ENCODE measurements around the gene SLC30A2. TPM values are rescaled to one million over a fixed set of nuclear protein-coding genes. Genes with fewer than 3 reads are reported as not detected.

Gene SLC30A2
- total and polyA plus RNA-seq, 10 donors, result not detected

GRCh38 chr1:26079960-26080814 is 34.3 kb upstream of the SLC30A2 start:
- H3K4me3 ChIP-seq, result no peak overlapping the region
- DNase-seq, result no peak
- no peaks in the 10 kb centered on the region for H3K36me3 ChIP-seq
- TF ChIP-seq POLR2A (IDR thresholded peaks at IDR 0.05) (no peak), POLR2AphosphoS5 (IDR thresholded peaks at IDR 0.05) (no peak), CTCF (IDR thresholded peaks at IDR 0.05 in 8 of 11, conservative IDR thresholded peaks at IDR 0.05 in 3 of 11) (no peak)
- no peak overlapping the region for H3K27ac ChIP-seq
- WGBS, 5 donors, result 71 to 77% (median 73%) methylated on average over 9 of the region's 9 CpGs
- intact Hi-C loops (cut with DNase I; ENCODE audit: low total_unique reads), result no loop called here
- H3K4me1 ChIP-seq, result no peaks in the 10 kb centered on the region
- no peaks in the 10 kb centered on the region for H3K9me3 ChIP-seq
- peaks cover 0 to 32% (median 0%) of the 10 kb centered on the region in 7 donors for H3K27me3 ChIP-seq (replicated peaks in 1 of 7)

GRCh38 chr1:26079178-26079563 is 33.3 kb upstream of the SLC30A2 start:
- Histone ChIP-seq H3K36me3 (no peaks in the 10 kb centered on the region), H3K4me3 (no peak overlapping the region), H3K9me3 (no peaks in the 10 kb centered on the region), H3K4me1 (no peaks in the 10 kb centered on the region), H3K27me3 (replicated peaks in 1 of 7) (peaks cover 0 to 28% (median 0%) of the 10 kb centered on the region in 7 donors), H3K27ac (no peak overlapping the region)
- WGBS, 5 donors, result 70 to 84% (median 78%) methylated on average over 7 of the region's 7 CpGs
- TF ChIP-seq POLR2A (IDR thresholded peaks at IDR 0.05), result no peak
- TF ChIP-seq CTCF (IDR thresholded peaks at IDR 0.05 in 8 of 11, conservative IDR thresholded peaks at IDR 0.05 in 3 of 11), result no peak
- TF ChIP-seq POLR2AphosphoS5 (IDR thresholded peaks at IDR 0.05), result no peak
- intact Hi-C loops (cut with DNase I; ENCODE audit: low total_unique reads), result no loop called here
- no peak for DNase-seq

GRCh38 chr1:26078286-26079177 is 32.6 kb upstream of the SLC30A2 start:
- 78 to 85% (median 81%) methylated on average over 8 of the region's 8 CpGs for WGBS, 5 donors
- DNase-seq, result no peak

More at GRCh38 chr1:26078286-26079177, 32.6 kb upstream of the SLC30A2 start:
- H3K36me3 ChIP-seq, result no peaks in the 10 kb centered on the region
- no peak overlapping the region for H3K4me3 ChIP-seq
- no peak overlapping the region for H3K27ac ChIP-seq
- H3K27me3 ChIP-seq (replicated peaks in 1 of 7), result peaks cover 0 to 27% (median 0%) of the 10 kb centered on the region in 7 donors
- intact Hi-C loops (cut with DNase I; ENCODE audit: low total_unique reads), result no loop called here
- H3K9me3 ChIP-seq, result no peaks in the 10 kb centered on the region
- no peaks in the 10 kb centered on the region for H3K4me1 ChIP-seq
- TF ChIP-seq POLR2AphosphoS5 (IDR thresholded peaks at IDR 0.05) (no peak), CTCF (IDR thresholded peaks at IDR 0.05 in 8 of 11, conservative IDR thresholded peaks at IDR 0.05 in 3 of 11) (no peak), POLR2A (IDR thresholded peaks at IDR 0.05) (no peak)

Data from spleen (tissue), 11 donors.